Measurements from ENCODE around the gene AMPD2.

Gene AMPD2

DNA sequence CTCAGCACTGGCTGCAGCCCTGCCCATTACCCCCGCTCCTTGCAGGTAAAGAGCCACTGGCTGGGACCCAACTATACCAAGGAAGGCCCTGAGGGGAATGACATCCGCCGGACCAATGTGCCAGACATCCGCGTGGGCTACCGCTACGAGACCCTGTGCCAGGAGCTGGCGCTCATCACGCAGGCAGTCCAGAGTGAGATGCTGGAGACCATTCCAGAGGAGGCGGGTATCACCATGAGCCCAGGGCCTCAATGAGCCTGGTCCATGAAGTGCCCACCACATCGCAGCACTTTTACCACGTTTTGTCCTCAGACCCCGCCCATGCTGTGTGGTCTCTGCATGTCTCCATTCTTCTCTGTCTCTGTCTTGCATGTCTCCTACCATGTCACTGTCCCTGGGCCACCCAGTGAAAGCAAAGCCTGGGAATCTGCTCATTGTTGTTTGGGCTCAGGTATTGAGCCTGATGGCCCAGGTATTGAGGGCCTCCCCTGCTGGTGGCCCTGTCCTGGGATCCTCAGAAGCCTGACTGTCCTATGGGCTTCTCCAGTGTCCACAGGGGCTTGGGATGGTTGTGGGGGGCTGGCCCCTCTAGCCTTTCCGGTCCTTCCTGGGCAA lies 11.4 kb downstream of the AMPD2 start:
- DNase-seq (ENCODE audit: low spot score) = no peak

DNA sequence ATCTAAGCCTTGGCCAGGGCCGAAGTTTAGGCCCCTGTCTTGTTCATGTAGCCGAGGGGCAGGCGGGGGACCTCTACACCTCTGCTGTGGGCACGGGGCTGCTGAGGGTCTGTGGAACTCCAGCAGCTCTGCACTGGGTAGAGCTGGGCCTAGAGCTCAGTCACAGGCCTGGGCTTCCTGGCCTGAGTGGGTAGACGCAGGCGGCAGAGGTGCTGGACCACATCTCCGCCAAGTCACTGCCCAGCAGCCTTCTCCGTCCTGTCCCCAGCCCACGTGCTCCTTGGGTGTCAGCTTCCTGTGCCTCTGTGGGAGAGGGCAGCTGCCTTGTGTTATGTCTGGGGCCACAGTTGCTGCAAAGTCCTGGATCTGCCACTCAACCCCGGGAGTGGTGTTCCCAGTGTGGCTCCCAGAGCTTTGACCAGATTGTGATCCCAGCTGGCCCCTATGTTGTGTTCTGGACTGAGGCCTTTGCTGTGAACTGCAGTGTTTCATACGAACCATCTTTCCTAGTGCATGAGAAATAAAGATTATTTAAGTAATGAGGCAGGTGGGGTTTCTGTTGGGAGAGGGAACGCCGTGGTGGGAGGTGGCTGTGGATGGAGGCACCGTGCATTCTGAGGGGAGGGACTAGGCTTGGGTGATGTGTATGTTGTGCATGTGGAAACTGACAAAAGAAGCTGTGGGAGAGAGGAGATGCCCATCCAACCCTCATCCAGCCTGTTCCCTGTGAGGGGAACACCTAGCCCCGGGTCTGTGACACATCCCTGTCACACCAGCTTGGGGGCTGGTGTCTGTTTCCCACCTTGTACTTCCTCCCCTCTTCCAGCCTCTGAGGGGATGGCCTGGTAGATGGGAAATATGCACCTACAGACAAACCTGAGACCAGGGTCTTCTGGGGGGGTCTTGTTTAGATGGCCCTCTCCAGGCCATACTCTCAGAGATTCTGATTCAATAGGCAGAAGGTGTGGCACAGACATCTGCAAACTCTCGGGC lies 12.2 kb downstream of the AMPD2 start:
- no peak for DNase-seq (ENCODE audit: low spot score)

DNA sequence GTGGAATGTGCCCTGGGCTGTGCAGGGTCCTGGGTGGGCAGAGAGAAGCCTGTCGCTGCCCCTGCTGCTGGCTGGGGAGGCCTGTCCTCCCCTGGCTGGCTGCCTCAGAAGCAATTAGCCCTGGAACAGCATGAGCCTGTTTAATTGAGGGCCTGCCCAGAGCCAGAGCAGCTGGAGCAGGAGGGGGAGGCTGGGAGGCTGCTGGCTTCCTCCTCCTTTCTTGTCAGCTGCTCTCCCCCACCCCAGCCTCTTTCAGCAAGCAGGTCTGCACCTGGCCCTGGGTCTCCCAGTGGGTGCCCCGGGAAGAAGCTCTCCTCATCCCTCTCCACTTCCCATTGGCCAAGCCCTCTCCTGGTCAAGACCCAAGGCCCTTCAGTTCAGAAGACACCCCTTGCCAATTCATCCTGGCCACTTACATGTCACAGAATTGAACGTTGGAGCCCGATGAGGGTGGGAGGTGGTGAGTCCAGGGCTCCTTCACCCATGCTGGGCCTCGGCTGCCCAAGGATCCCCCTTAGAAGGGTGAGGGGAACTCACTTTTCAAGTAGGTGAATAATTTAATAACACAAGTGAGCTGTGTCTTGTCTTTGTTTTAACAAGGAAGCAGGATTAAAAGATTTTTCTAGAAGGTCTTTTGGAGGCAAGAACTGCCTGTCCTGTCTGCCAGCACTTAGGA lies 13.2 kb downstream of the AMPD2 start:
- DNase-seq (ENCODE audit: low spot score) = peak; percentile 85

GRCh38 chr1:109634292-109634691 lies 14.7 kb downstream of the AMPD2 start:
- no peak for DNase-seq (ENCODE audit: low spot score)

DNA sequence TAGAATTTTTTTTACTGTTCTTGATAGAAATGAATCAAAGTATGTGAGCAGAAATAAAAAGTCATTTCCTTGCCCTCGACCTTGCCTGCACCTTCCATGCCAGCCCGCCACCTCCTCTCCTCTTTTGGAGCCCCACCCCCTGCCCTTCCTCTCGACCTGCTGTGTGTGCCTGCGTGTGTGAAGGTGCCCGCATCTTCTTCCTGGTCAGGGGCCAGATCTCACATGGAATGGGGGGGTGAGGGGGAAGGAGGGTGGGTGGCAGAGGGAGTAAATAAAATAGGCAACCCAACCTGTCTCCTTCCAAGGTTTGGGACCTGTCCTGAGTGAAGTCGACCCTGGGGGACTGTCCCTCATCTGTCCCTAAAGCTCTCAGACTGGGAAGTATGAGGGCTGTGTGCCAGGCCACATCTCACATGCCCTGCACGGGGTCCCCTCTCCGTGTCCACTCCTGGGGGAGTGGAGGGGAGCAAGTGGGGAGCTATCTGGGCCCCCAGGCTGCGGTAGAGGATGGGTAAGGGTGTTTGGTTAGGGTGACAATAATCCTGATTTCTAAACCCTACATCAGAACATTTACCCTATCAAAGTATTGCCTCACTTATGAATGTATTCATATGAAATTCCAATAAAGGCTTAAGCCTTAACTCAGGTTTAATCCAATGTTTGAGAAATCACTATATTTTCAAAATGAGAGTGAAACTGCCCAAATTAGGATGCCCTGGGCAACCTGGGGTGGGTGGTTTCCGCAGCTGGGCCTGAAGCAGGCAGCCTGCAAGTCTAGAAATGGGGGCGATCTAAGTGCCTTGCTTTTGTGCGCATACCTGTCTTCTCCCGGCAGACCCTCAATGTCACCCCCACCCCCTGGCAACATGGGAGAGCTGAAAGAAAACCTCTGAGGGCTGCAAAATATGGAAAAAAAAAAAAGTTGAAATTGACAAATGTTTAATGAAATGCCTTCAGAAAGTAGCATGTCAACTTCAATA lies 15.4 kb downstream of the AMPD2 start:
- DNase-seq (ENCODE audit: low spot score) = no peak

DNA sequence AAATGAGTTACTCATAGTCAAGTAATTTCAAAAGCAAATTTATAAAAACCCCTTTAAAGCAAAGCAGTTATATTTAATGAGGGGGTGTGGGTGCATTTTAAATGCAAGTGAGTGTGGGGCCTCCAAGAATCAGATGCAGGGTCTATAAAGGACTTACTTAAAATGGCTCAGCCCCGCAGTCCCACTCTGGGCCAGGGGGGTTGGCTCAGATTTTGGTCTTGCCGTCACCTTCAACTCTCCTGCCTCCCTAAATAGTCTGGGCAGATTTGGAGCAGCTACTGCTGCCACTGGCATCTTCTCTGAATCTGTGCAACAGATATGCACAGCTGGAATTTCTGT lies 16.2 kb downstream of the AMPD2 start:
- no peak for DNase-seq (ENCODE audit: low spot score)

- DNase-seq (ENCODE audit: low spot score) = no peak
Observed at GRCh38 chr1:109636201-109636952, 16.7 kb downstream of the AMPD2 start.

- DNase-seq (ENCODE audit: low spot score) = no peak
Observed at GRCh38 chr1:109637446-109637845, 17.8 kb downstream of the AMPD2 start.

GRCh38 chr1:109639063-109639840 lies 19.6 kb downstream of the AMPD2 start:
- DNase-seq (ENCODE audit: low spot score) = no peak

GRCh38 chr1:109639841-109640184 lies 20.2 kb downstream of the AMPD2 start:
- no peak for DNase-seq (ENCODE audit: low spot score)

GRCh38 chr1:109640285-109640865 lies 20.7 kb downstream of the AMPD2 start:
- peak; percentile 74 for DNase-seq (ENCODE audit: low spot score)

GRCh38 chr1:109641078-109641740 lies 21.6 kb downstream of the AMPD2 start:
- no peak for DNase-seq (ENCODE audit: low spot score)

DNA sequence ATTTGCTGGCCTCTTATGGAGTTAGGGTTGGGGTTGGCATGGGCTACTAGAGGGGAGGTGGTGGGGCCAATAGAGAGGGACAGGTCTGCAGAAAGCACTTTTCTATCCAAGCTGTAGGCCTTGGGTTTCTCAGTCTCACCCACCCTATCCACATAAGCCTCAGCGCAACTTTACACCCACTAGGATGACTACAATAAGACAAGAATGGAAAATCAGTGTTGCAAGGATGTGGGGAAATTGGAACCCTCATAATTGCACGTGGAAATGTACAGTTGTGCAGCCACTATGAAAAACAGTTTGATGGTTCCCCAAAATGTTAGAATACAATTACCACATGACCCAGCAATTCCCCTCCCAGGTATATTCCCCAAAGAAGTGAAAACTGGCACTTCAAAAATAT lies 22.2 kb downstream of the AMPD2 start:
- no peak for DNase-seq (ENCODE audit: low spot score)

DNA sequence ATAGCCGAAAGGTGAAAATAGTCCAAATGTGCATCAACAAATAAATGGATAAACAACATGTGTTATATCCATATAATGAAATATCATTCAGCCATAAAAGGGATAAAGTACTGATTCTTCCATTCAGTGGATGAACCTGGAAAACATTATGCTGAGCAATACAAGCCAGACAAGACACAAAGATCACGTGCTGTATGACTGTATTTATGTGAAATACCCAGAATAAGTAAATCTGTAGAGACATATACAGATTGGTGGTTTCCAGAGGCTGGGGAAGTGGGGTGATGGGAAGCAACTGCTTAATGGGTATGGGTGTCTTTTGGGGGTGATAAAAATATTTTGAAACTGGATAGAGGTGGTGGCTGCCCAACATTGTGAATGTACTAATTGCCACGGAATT lies 23.0 kb downstream of the AMPD2 start:
- DNase-seq (ENCODE audit: low spot score) = no peak

- peak; percentile 86 for DNase-seq (ENCODE audit: low spot score)
Observed at GRCh38 chr1:109643385-109644230, 24.0 kb downstream of the AMPD2 start.

- no peak for DNase-seq (ENCODE audit: low spot score)
Observed at GRCh38 chr1:109644670-109645069, 25.0 kb downstream of the AMPD2 start.

GRCh38 chr1:109649491-109649914 lies 29.9 kb downstream of the AMPD2 start:
- DNase-seq (ENCODE audit: low spot score) = no peak

DNA sequence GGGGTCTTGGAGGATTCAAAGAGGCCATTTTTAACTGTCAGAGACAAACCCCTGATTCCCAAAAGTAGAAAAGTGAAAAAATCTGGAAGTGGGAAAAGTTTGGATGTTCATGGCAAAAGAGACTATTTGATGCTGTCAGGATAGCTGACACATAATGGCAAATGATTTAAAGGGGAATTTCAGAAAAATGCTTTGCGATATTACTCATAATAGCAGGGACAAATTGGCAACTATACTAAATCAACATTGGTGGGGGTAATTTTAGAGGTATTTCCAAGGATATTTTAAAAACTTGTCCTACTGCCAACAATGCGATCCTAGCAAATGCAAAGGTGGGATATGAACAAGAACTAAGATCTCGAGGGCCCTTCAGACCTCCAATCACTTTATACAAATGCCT lies 31.0 kb downstream of the AMPD2 start:
- DNase-seq (ENCODE audit: low spot score) = no peak
